DMS114 treated with DMSO at 0.1 percent for 48 hours (cell line): Measurements from ENCODE around the gene CATSPER1.

Experiments
- DNase-seq: peaks from one replicate; lab custom pipeline; 2025; ENCODE audit not compliant: unreplicated experiment; lab: John Stamatoyannopoulos, UW

Gene CATSPER1

GRCh38 chr11:66003291-66003690 is 23.0 kb downstream of the CATSPER1 start:
- DNase-seq, result no peak

GRCh38 chr11:66002648-66003225 is 23.5 kb downstream of the CATSPER1 start:
- DNase-seq, result no peak

GRCh38 chr11:66001942-66002647 is 24.2 kb downstream of the CATSPER1 start, which contains the start of the genes BANF1 and EIF1AD:
Gene BANF1 (plus strand): TSS chr11:66002503. CDS start chr11:66003251, 748 bp downstream.
Gene EIF1AD (minus strand): TSS chr11:66002157. CDS start chr11:66000389, 1,768 bp downstream.
- peak; percentile 97 for DNase-seq

GRCh38 chr11:65997286-65997685 is 29.0 kb downstream of the CATSPER1 start:
- DNase-seq, result no peak

GRCh38 chr11:65992056-65992455 is 34.2 kb downstream of the CATSPER1 start:
- DNase-seq, result no peak

GRCh38 chr11:65988791-65989592 is 37.3 kb downstream of the CATSPER1 start:
- peak; percentile 96 for DNase-seq

- DNase-seq, result no peak
Observed at GRCh38 chr11:65987336-65987735, 38.9 kb downstream of the CATSPER1 start.

- DNase-seq, result no peak
Observed at GRCh38 chr11:65983589-65983987, 42.7 kb downstream of the CATSPER1 start.

GRCh38 chr11:65982824-65983588 is 43.3 kb downstream of the CATSPER1 start:
- no peak for DNase-seq

GRCh38 chr11:65981972-65982823 is 44.1 kb downstream of the CATSPER1 start:
- no peak for DNase-seq

GRCh38 chr11:65981101-65981740 is 45.1 kb downstream of the CATSPER1 start:
- no peak for DNase-seq

GRCh38 chr11:65979261-65979759 is 47.0 kb downstream of the CATSPER1 start:
- no peak for DNase-seq

- no peak for DNase-seq
Observed at GRCh38 chr11:65978391-65979238, 47.7 kb downstream of the CATSPER1 start.

GRCh38 chr11:65977621-65978390 is 48.5 kb downstream of the CATSPER1 start:
- DNase-seq, result no peak

GRCh38 chr11:65976216-65977176 is 49.8 kb downstream of the CATSPER1 start:
- no peak for DNase-seq

- DNase-seq, result no peak
Observed at GRCh38 chr11:65975771-65976170, 50.5 kb downstream of the CATSPER1 start.
